Measurements from ENCODE around the gene ADI1. TPM values are rescaled to one million over a fixed set of nuclear protein-coding genes. Genes with fewer than 3 reads are reported as not detected.

ADI1 gene
- total and polyA plus RNA-seq, 2 of the 8 experiments (the other 6 are each of a cell fraction or from before 2014, with no cell fraction given): 12.2 to 40.2 TPM

DNA sequence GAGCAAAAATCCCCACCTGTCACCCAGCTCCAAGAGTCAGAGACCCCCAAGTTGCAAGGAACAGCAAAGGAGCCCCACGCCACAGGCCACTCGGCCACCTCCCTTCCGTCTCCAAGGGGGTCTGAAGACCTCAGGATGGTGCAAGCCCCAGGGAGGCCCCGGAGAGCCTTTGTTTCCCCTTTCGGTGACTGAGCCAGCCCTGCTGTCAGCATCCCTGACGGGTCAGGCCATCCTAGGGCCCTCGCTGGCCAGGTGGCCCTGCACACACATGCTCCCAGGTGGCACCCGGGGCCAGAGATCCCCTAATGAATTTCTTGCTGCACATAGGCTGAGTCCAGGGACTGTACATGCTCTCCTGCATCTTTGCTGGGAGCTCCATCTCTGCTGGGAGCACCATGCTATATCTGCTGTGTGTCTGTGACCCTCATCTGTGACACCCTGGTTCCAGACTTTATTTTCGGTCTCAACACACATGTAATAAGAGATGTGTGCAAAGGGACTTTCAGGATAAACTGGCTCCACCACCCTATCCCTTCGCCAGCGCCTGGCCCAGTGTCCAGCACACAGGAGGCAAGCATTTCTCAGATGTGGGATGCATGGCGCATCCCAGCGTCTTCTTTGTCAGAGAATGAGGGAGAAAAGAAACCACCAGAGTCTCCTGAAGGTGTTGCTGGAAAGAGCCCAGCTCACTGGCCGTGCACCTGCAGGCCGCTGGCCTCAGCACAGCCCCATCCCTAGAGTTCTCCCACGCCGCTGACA is 27.4 kb downstream of the ADI1 start:
- no peak overlapping the region for H2BK20ac ChIP-seq (ENCODE audit: low read length)
- H2BK15ac ChIP-seq (ENCODE audit: low read length): no peak overlapping the region
- peaks cover 0 to 9% (median 7%) of the 10 kb centered on the region in 4 experiments; a peak in 5 of 7 replicates for H3K4me1 ChIP-seq (replicated peaks in 1 of 4; ENCODE audit: control insufficient read depth in 3 of 4, insufficient read depth in 4 of 4, low read length in 3 of 4)
- TF ChIP-seq CHD2 (IDR thresholded peaks at IDR 0.05; ENCODE audit: low read length) (no peak), BRCA1 (IDR thresholded peaks at IDR 0.05; ENCODE audit: low read depth, low read length) (no peak), EP300 (IDR thresholded peaks at IDR 0.05; ENCODE audit: borderline replicate concordance in 1 of 2, low read depth in 2 of 2, low read length in 2 of 2) (no peak), E2F6 (IDR thresholded peaks at IDR 0.05) (no peak), TEAD4 (IDR thresholded peaks at IDR 0.05; ENCODE audit: low read depth, low read length) (no peak), CEBPB (IDR thresholded peaks at IDR 0.05; ENCODE audit: low read depth, low read length) (no peak), POLR2AphosphoS5 (IDR thresholded peaks at IDR 0.05; ENCODE audit: low read depth, low read length) (no peak), HDAC6 (IDR thresholded peaks at IDR 0.05; ENCODE audit: low read depth, low read length) (no peak), EZH2 (IDR thresholded peaks at IDR 0.05; ENCODE audit: low read depth, low read length, severe bottlenecking) (no peak), NANOG (IDR thresholded peaks at IDR 0.05; ENCODE audit: insufficient read depth, low read depth, low read length, poor library complexity, severe bottlenecking) (no peak), RFX5 (IDR thresholded peaks at IDR 0.05; ENCODE audit: borderline replicate concordance, low read depth, low read length) (no peak), BCL11A (IDR thresholded peaks at IDR 0.05; ENCODE audit: low read depth in 2 of 2, low read length in 2 of 2) (no peak)

More for the DNA sequence above, 27.4 kb downstream of the ADI1 start:
- H3K9ac ChIP-seq (replicated peaks in 1 of 4; ENCODE audit: extremely low read depth in 1 of 4, low read depth in 3 of 4, low read length in 3 of 4): no peak overlapping the region
- H4K20me1 ChIP-seq (replicated peaks in 1 of 2; ENCODE audit: control insufficient read depth in 1 of 2, insufficient read depth in 2 of 2, low read length in 2 of 2): no peaks in the 10 kb centered on the region
- no peak overlapping the region for H3K56ac ChIP-seq (replicated peaks; ENCODE audit: insufficient read length, low read depth, low read length)
- H3K27ac ChIP-seq (ENCODE audit: low read depth, low read length): no peak overlapping the region
- no peaks in the 10 kb centered on the region for H3K27me3 ChIP-seq (replicated peaks in 1 of 4; ENCODE audit: control insufficient read depth in 3 of 4, extremely low read depth in 1 of 4, insufficient read depth in 3 of 4, low read length in 3 of 4)
- no peak overlapping the region for H2AFZ ChIP-seq (ENCODE audit: low read length)
- no peak for FAIRE-seq
- peaks cover 0 to 6% of the 10 kb centered on the region in 2 experiments; a peak in 1 of 4 replicates for H3K9me3 ChIP-seq (ENCODE audit: insufficient read depth in 2 of 2, low read depth in 1 of 2, low read length in 1 of 2)
- H3K79me1 ChIP-seq (ENCODE audit: low read depth, low read length): no peaks in the 10 kb centered on the region
- ChIA-PET POLR2A (ENCODE audit: partially characterized antibody) (interaction anchor here (0.9 to 2.0 kb wide), 3 partner anchors 9 to 68 kb away, joined by 3 to 9 read pairs (median 5); no protein-coding TSS in a partner anchor), CTCF (ENCODE audit: partially characterized antibody) (interaction anchor here (0.6 kb wide), 1 partner anchor 48 kb away, joined by 4 read pairs; no protein-coding TSS in a partner anchor)
- H3K79me2 ChIP-seq (ENCODE audit: control insufficient read depth in 1 of 2, insufficient read depth in 2 of 2, low read length in 2 of 2): no peaks in the 10 kb centered on the region
- H2BK5ac ChIP-seq (ENCODE audit: low read depth, low read length): no peak overlapping the region
- DNase-seq (ENCODE audit: low read depth in 1 of 2, low spot score in 2 of 2): no peak
- H2BK120ac ChIP-seq (replicated peaks; ENCODE audit: low read depth, low read length): no peak overlapping the region
- H3K23ac ChIP-seq (ENCODE audit: insufficient read length): no peak overlapping the region
- 91% methylated on average over 17 of the region's 17 CpGs; no CpG with 5 or more reads in 1 of the 2 experiments for WGBS, 2 experiments (ENCODE audit: extremely low coverage in 1 of 2, insufficient coverage in 1 of 2, insufficient read length in 1 of 2, insufficient replicate concordance in 2 of 2, low coverage in 1 of 2, low lambda C conversion rate in 2 of 2, missing lambda C conversion rate in 1 of 2)
- H3K4ac ChIP-seq (replicated peaks; ENCODE audit: insufficient read length, low read depth, low read length): no peak overlapping the region
- H3K4me3 ChIP-seq (ENCODE audit: extremely low read depth in 1 of 4, insufficient read depth in 2 of 4, low read depth in 3 of 4, low read length in 4 of 4): no peak overlapping the region
- no peak overlapping the region for H2AK5ac ChIP-seq (ENCODE audit: low read depth, low read length)
- no peak overlapping the region for H2BK12ac ChIP-seq (ENCODE audit: low read depth, low read length)
- no peak overlapping the region for H3K4me2 ChIP-seq (ENCODE audit: insufficient read depth in 1 of 2, low read depth in 2 of 2, low read length in 2 of 2)
- no peaks in the 10 kb centered on the region for H3K36me3 ChIP-seq (ENCODE audit: control insufficient read depth in 2 of 4, insufficient read depth in 4 of 4, low read length in 3 of 4)
- no peak overlapping the region for H3K14ac ChIP-seq (ENCODE audit: insufficient read length)
- no peak overlapping the region for H4K91ac ChIP-seq (replicated peaks; ENCODE audit: insufficient read length, low read length)
- H3K23me2 ChIP-seq (ENCODE audit: low read depth, low read length): no peaks in the 10 kb centered on the region
- H4K8ac ChIP-seq (ENCODE audit: extremely low read depth, insufficient read depth, low read length): no peak overlapping the region
- no peak overlapping the region for H3K18ac ChIP-seq (ENCODE audit: extremely low read depth, low read length)
- H4K5ac ChIP-seq (ENCODE audit: insufficient read length, low read depth, low read length): no peak overlapping the region

Data from H1 (cell line).